ENCODE results near the gene HES6. TPM values are rescaled to one million over a fixed set of nuclear protein-coding genes. Genes with fewer than 3 reads are reported as not detected.

HES6 gene
- total RNA-seq, 1 donor from 2014 or later = 1.2 TPM

DNA sequence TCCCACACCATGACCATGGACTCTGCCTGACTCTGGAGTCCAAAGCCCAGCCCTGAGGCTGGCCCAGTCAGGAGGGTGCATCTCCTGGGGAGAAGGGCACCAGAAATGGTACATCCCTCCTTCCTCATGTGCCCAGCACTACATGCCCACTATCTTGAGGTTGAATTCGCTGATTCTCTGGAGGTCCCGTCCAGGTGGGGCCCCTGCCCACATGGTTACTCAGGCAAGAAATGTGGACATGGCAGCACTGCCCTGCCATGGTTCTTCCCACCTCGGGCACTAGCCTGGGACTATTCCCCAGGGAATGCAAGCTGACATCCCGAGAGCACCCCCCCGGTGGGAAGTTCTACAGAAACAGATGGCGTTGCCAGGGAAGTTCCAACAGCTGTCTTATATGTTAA lies 15.3 kb upstream of the HES6 start:
- DNase-seq (ENCODE audit: low spot score) = no peak

DNA sequence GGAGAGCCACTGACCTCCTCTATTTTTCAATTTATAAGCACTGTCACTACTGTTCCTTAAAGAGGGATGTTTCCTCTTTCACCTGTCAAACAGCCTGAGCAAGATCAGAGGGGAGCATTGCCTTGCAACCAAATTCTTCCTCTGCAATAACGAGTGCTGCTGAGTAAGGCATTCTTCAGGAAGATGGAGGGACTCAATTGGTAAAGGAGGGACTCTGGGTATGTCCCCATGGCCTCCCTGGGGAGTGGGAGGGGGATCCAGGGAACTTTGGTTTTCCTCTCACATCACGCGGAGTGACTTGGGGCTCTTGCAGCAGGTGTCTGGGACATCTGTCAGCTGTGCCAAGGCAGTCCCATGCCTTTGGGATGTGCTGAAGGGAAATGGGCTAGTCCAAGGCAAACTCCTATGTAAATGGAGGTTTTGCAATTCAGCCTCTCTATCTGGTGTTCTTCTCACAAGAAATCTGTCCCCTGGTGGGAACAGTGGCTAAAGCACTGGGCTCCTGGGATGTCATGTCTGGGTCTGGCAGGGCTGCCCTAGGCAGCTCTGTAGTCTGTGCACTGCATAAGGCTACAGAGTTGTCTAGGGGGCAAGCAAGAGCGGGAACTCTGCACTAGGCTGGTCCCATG lies 14.4 kb upstream of the HES6 start:
- DNase-seq (ENCODE audit: low spot score) = no peak

DNA sequence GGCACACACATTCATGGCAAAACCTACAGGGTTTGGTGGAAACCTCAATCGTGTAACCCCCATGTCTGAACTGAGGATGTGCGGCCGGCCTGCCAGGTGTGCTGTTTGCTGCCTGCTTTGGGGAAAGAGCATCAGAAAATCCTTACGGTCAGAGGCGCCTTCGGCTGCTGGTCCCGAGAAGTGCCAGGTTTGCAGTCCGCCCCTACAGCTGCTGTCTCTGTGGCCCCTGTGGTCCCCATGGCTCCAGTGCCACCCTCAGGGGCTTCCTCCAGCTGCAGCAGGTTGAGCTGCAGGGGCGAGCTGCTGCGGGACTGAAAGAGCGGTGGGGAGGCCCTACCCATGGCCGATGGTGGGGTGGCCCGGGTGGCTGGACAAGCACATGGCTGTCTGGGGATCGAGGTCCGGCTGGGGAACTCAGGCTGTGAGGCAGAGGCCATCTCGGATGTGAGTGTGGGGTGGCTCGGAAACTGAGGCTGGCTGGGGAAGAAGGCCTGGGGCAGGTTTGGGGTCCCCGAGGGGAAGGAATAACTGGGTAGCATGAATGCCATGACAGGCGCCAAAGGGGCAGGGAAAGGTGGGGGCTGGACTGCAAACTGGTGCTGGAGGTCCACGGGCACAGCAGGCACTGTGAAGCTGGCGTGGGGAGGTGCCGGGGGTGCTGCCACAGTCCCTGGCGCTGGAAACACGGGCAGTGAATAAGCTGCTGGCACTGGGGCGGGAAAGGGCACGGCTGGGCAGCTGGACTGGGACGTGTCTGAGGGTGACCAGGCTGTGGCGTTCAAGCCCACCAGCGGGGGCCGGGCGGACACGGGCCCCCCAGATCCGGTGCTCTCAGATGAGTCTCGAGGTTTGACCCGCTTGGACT lies 13.2 kb upstream of the HES6 start:
- DNase-seq (ENCODE audit: low spot score) = no peak

DNA sequence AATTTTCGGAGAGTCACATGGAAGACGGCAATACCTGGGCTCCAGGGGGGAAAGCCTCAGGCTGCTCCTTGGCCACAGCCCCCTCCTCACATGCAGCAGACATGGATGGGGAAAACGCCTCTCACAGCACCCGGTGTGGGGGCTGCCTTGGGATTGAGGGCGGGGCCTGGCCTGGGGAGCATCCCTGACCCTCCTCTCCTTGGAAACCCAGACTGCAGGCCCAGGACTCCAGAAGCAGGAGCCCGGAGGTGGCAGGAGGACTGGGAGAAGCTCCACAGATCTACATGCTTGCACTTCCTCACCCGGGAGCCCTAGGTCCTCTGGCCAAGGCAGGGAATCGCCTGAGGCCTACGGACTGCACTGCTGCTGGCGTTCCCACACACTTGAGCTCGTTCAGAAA lies 12.1 kb upstream of the HES6 start:
- no peak for DNase-seq (ENCODE audit: low spot score)

DNA sequence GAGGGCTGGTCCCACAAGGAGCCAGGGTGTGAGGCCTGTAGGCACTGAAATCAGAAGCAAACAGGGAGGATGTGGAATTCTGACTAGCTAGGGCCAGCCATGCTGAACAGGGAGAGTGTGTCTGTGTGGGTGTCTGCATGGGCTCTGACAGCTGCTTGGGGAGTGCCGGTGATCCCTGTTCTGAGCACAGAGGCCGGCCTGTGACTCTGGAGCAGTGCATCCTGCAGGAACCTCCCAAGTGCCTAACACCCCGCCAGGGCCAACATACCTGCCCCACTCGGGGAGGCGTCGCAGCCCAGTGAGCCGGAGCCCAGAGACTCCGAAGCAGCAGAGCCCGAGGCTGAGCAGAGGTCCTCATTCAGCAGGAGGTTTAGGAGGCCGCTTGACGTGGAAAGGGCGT lies 11.5 kb upstream of the HES6 start:
- DNase-seq (ENCODE audit: low spot score) = no peak

DNA sequence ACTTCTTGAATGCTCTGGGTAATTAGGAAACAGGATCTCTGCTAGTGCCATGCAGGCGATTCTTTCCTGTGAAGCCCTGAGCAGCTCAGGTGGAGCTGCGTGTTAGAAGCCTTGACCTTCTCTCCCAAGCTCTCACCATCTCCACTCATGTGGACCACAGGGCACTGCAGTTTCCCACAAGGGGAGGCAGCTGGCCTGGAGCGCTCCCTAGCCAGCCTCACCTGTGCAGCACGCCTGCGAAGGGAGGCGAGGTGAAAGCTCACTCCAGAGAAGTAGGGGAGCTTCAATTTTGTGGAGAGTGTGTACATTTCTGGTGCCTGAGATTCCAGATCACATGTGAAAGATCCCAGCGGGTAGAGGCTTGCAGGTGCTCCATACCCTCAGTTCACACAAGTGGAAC lies 11.1 kb upstream of the HES6 start:
- no peak for DNase-seq (ENCODE audit: low spot score)

DNA sequence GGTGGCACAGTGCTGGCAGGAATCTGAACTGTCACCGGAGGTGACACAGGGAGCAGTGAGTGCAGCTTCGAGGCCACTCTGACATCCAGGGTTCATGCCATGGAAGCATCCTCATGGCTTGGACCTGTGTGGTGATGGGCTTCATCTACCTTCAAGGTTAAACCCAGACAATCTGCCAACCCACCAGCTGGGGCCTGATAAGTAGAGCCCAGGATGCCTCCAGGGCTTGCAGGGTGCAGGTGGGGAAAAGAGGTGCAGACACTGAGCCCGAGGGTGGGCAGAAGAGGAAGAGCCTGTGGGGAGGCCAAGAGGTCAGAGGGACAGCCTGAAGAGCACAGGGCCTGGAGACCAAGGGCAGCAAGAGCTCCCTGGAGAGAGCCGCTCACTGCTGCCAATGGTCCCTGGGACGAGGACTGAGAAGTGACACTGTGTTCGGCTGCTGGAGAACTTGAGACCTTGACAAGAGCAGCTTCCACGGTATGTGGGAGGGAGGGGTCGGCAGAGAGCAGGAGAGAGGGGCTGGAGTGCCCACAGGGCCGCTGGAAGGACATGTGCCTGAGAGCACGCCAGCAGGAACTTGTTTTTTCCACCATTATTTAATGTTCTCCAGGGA lies 8.1 kb upstream of the HES6 start:
- DNase-seq (ENCODE audit: low spot score) = no peak

DNA sequence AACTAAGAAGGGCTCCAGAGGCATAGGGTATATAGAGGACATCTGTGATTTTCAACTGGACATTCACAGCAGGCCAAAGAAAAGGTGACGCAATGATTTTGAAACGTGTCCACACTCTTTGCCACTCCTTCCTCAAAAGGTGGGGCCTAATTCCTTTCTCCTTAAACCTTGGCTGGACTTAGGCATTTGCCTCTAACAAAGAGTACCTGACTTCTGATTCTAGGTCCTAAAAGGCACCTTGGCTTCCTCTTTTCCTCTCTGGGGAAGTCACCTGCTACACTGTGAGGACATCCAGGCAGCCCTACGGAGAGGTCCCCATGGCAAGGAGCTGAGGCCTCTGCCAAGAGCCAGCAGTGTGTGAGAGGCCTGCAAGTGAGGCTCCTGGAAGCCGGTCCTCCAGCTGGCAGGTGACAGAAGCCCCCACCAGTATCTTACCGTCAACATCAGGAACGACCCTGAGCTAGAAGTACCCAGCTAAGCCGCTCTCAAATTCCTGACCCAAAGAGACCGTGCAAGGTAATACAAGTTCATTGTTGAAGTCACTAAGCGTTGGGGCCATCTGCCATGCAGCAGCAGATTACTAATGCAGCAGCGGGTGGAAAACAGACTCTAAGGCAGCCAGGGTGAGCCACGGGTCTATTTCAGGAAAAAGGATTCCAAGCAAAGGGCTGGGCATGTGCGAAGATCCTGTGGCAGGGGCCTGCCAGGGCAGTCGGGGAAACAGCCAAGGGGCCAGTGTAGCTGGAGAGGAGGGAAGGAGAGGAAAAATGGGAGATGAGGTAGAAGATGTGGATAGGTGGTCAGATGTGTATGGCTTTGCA lies 7.4 kb upstream of the HES6 start:
- no peak for DNase-seq (ENCODE audit: low spot score)

DNA sequence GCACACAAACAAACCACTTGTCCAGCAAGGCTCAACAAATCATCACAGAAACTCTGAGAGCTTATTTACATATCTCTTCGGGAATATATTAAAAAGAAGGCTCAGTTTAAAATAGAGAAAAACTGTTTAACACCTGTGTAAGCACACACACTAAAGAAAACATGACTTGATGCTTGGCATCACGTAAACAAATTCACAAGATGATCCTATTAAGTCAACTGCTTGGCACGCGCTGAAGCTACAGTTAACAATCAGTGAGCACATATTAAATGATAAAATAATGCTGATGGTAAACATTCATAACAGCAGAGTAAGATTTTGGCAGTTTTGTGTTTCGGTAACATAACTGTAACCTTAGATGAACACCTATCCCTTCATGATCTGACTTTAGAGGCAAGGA lies 4.3 kb upstream of the HES6 start:
- DNase-seq (ENCODE audit: low spot score) = no peak

DNA sequence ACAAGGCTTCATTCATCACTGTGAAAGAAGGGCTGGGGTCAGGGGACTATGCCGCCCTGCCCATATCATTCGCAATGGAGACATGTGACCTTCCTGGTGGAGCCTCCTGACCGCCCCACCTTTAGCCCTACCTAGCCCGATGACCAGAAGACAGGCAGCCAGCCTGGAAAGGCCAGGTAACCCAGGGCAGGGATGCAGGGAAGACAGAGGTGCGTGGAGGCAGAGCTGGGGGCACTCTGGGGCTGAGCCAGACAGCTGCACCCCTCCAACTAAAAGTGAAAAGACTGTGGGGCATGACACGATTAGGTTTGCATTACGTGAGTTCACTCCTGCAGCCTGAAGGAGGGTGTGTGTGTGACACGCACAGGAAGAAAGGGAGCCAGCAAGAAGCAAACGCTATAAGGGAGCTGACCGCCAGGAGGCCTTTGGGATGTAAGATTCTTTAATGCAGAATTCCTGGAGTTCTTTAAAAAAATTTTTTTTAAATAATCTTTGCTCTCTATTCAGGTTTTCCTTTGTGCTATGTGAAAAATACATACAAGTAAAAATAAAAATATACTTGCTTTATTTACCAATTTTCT lies 3.7 kb upstream of the HES6 start:
- DNase-seq (ENCODE audit: low spot score) = peak; percentile 49

DNA sequence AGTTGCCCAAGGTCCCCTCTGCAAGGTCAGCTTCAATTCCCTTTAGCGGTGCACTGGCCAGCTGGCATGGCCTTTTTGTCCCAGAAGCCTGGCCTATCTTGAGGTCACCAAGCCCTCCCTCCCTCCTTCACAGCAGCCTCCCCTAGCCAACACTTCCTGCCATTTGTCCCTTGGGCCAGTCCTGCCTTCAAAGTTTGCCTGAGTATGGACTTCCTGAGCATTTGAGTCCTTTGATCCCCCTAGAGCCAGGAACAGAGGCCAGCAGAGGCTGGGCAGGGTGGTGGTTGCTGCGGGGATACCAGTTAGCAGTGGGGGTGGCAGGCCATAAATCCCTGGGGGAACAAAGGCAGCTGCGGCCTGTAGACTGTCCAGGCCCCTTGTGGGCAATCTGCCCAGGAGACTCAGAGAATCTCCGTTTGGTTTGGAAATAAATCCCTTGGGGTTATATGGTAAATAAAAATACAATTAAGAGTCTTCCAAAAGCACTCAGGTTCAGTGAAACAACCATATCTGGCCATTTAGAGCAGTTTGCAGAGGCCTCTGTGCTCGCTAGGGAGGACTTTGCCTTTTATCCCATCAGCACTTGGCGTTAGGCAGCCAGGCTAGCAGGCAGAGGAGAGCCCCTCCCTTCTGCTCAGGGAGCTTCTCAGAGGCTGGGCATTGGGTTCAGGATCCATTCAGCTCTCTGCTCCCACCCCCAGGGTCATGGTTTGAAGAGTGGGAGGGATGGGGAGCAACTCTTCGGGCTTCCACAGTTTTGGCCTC lies 3.1 kb upstream of the HES6 start:
- peak; percentile 70 for DNase-seq (ENCODE audit: low spot score)

DNA sequence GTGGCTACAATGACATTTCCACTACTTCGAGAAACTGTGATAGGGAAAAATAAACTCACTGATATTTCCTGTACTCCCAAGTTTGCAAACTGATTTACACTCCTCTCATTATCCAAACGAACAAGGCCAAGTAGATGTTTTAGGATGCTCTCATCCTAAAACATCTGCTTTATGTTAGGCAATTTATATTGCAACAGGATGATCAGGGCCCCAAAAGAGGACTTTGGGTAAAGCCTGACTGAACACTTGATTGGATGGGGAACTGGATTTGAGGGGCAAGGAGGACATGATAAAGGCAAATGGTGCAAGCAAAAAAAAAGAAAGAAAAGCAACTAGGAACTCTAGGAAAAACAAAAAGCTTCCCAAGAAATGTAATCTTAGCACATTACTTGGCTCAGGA lies 2.1 kb upstream of the HES6 start:
- DNase-seq (ENCODE audit: low spot score) = no peak

DNA sequence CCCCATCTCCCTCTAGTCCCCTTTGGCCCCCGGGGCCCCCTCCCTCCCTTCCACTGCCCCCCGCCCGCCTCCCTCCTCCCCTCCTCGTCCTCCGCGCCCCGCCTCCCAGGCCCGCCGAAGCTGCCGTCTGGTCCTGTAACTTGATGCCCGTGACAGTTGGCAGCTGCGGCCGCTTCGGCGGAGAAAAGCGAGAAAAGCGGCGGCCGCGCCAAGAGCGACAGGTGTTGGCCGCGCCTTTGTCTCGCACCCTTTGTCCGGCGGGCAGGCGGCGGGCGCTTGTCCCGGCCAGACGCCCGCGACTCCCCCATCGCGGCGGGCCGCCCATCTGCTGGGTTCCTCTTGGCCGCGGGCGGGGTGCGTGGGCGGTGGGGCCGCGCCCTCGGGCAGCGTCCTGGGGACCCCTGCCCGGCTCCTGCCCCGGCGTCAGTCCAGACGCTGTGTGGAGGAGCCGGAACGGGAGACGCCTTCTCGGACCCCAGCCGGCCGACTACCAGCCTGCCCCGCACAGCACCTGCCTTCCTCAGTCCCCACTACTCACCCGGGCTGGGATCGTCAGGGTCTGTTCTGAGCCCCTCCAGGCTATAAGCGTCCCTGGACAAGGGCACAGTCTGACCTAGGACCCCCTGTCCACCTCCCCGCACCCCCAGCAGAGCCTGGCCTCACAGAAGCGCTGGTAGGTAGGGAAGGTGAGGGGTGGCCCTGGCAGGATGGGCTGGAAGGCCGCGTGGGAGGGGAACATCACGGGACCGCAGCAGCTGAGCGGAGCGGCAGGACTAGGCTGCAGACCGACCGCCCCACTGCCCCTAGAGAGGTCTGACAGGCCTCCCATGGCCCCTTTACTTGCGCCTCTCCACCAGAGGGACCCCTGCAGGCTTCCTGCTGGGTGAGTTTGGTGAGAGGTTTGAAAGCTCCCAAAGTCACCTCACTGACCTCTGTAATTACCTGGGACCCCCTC lies 1.2 kb upstream of the HES6 start:
- DNase-seq (ENCODE audit: low spot score) = no peak

DNA sequence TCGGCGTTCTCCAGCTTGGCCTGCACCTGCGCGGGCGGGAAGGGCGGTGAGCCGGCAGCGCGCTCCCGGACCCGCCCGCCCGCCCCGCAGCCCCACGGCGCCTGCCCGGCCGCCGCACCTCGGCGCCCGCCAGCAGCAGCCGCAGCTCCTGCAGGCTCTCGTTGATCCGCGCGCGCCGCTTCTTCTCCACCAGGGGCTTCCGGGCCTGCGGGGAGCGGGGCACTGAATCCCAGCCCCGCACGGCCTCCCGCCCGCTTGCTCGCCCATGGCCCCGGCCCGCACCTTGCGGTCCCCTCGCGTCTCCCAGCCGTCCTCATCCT lies 335 bp downstream of the HES6 start:
- DNase-seq (ENCODE audit: low spot score) = no peak

DNA sequence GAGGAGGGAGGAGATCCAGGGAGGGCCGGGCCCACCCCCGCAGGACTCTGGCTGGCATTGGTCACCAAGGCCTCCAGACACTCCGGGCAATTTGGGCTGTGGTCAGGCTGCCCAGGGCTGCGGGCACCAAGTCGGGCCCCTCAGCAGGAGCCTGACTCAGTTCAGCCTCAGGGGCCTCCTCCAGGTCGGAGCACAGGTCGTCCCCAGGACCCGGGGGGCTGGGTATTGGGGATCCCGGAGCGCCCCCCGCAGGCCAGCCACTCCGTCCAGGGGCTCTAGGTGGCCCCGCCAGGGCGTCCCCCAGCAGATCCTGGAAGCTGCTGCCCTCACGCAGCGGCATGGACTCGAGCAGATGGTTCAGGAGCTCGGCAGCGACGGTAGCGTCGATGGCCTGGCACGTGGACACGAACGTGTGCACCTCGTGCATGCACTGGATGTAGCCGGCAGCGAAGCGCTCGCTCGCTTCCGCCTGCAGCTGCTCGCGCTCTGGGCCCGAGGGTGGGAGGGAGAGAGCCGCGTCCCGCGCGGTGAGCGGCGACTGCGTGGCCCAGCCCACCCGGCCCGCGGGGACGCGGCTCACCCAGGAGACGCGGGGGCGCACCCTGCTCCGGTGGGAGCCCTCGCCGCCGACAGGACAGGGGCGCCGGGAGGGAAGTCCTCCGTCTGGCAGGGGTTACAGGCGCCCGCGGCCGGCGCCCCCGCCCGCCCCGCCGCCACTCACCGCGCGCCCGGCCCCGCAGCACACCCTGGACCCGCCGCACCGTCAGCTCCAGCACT lies 884 bp downstream of the HES6 start:
- no peak for DNase-seq (ENCODE audit: low spot score)

DNA sequence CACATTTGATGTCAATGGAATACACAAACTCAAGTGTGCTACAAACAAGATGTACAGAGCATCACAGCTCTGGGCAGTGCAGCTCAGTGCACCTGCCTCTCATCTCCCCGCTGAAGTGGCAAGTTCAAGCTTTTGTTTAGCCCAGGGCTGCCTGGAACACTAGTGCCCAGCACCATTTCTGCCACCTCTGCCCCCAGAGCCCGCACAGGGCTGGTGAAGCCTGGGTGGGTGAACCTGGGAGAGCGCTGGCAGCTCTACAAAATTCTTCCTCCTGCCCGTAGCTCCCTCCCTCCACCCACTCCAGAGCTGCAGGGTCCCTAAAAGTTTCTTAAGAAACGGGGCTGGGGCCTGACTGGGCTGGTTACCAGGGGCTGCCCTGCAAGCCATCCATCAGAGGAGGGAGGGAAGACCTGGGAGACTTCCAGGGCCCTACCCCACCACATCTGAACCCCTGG lies 1.5 kb downstream of the HES6 start:
- no peak for DNase-seq (ENCODE audit: low spot score)

DNA sequence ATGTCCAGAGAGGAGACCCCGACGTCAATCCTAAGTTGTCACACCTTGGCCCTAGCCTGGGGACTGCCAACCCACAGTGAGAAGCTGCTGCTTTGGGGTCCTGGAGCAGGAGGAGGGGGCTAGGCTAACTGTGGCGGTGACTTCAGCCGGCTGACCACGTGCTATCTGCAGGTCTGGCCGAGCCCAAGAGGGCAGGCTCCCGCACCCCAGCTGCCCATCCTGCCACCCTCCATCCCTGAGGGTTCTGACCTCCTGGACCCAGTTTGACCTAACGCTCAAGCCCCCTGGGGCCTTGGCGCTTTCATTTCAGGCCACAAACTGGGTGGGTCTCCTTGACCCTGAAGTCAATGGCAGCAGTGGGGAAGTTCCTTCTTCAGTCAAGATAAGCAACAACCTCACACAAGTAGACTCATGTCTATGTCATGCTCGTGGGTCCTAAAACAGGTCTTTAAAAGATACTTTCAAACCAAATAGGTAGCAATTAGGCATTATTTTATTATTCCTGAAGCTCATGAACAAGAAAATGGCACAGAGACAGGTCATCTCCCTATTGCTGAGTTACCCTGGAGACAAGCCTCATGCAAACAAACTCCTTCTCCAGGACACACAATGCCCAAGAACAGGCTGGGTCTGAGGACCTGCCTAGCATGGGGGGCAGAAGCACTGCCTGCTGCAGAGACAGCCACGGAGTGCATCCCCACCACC lies 2.3 kb downstream of the HES6 start:
- DNase-seq (ENCODE audit: low spot score) = no peak

DNA sequence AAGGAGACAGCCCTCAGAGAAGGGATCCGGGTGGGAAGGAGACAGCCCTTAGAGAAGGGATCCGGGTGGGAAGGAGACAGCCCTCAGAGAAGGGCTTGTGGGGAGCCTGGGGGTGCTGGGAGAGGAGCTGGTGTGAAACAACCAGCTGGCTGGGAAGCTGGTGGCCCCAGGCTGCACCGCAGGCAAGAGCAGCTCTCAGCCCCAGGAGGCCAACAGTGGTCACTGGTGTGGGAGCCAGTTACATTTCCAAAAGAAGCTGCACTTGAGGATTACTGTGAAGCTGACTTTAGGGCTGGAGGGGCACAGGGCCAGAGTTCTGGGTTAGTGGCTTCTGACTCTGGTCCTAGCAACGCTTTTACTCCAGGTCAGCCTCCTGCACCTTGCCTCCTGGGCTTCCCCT lies 3.3 kb downstream of the HES6 start:
- no peak for DNase-seq (ENCODE audit: low spot score)

Measured in umbilical cord (tissue), 2 donors.